IPS DF 6.9 (cell line): ENCODE data around the gene C18orf32.
A peak's percentile ranks its signal among the peaks of the same experiment; 100 is the strongest.
"Not testable (repeated sequence)": the region's sequence is repeated elsewhere in the genome, so short reads cannot be mapped to it uniquely, and the experiment has no call there.

Source experiments
- DNase-seq: peaks from one replicate; pipeline ENCODE4 v3.0.0-alpha.2; 2013; ENCODE audit warnings: low read depth, low spot score
- H3K27ac ChIP-seq: one replicate; pipeline ENCODE4 v1.5.1; 2013; ENCODE audit warnings: low read length, control low read depth
- H3K27me3 ChIP-seq: 2 replicates; pipeline ENCODE4 v1.6.1; 2013; ENCODE audit warnings: mild to moderate bottlenecking, low read length; ENCODE audit not compliant: control insufficient read depth, insufficient read depth
- H3K36me3 ChIP-seq: 2 replicates; pipeline ENCODE4 v1.6.1; 2013; ENCODE audit warnings: low read length; ENCODE audit not compliant: control insufficient read depth, insufficient read depth
- H3K4me1 ChIP-seq: 2 replicates; pipeline ENCODE4 v1.6.1; 2013; ENCODE audit warnings: low read length; ENCODE audit not compliant: control insufficient read depth, insufficient read depth
- H3K4me3 ChIP-seq: 2 replicates; pipeline ENCODE4 v1.5.1; 2013; ENCODE audit warnings: mild to moderate bottlenecking, low read length
- H3K9me3 ChIP-seq: 2 replicates; pipeline ENCODE4 v1.6.1; 2013; ENCODE audit warnings: low read length, inconsistent platforms; ENCODE audit not compliant: control insufficient read depth, insufficient read depth
- WGBS: extraction: QIAGEN DNeasy Blood & Tissue Kit; methylation state at CpG from one replicate; pipeline ENCODE4 v1.1.7; 2013; ENCODE audit warnings: mixed read lengths, missing lambda C conversion rate; ENCODE audit not compliant: insufficient read length, insufficient coverage; 5-methylcytosine and 5-hydroxymethylcytosine counted together

The C18orf32 gene

DNA sequence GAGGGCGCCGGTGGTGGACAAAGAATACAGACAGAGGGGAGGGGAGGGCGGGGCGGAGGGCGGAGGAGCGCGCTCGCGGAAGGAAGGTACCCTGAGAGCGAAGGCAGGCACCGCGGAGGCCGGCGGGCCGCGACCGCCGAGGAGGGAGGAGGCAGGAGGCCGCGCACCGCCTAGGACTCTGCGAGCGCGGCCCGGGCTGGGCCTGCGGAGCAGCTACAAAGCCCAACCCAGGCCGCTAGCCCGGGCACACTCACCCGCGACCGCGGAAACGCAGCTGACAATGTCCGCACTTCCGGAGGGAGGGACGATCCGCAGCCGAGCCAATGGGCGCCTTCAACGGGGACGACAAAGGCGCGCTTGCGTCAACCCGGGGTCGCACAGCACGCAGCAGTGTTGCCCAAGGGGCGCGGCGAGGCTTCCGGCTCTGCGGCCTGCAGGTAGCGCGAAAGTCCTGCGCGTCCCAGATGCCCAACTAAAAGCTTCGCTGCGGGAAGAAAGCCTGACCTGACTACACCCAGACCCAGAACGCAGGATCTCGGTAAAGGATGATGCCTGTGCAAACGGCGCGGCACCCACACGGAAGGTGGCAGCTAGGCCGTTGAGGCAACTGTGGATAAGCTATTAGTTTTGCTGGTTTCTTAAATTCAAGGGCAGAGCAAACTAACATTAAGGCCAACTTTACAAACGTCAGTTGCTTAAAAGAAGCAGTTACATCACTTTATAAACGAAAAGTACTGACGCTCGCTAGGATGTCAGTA lies at the start of gene C18orf32:
Gene C18orf32, minus strand, starts transcription at position 282 of the 758 bp plus-strand sequence. CDS start 3,486 bp downstream, outside the sequence.
- DNase-seq, result peak; percentile 95
- Histone ChIP-seq H3K27ac (no peak within 1 kb of the TSS), H3K4me1 (no peaks in the 10 kb centered on the region), H3K9me3 (no peaks in the 10 kb centered on the region), H3K27me3 (no peaks in the 10 kb centered on the region), H3K36me3 (peaks cover 10% of the 10 kb centered on the region; the same call in 1 of the 2 replicates), H3K4me3 (peak within 1 kb of the TSS; percentile 84)
- no CpG with 5 or more reads among the region's 69 CpGs for WGBS

DNA sequence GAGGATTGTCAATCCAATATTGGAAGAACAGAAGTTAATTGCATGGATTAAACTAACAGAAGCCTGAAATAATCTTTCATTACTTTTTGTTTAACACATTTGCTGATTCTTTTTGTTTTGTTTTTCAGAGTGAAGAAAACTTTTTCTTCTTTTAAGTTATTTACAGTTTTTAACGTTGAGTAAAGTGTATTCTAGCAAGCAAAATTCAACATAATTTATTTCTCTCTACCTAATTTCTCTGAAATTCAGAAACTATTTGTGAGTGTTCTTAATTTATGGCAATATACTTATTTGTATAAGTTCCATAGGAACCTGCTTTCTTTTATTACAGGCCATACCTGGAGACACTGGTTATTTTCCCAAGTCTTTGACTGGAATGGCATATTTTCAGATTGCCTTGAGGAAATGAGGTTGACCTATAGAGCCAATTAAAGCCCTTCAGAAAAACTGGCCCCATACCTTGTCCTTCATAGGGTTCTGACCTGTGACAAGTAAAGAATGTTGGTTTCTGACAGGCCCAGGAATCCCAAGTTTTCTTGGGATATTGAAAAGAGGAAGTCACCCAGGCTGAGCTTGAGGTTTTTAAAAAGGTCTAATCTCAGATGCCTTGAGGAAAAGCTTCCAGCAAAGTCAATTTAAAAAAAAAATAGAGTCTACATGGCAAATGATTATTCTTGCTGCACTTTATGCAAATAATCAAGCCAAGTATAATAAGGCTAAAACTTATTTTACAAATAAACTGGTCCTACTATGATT lies 48.0 kb upstream of the C18orf32 start:
- no peaks in the 10 kb centered on the region for H3K36me3 ChIP-seq
- H3K4me1 ChIP-seq, result no peaks in the 10 kb centered on the region
- H3K27ac ChIP-seq, result no peak overlapping the region
- no CpG with 5 or more reads among the region's 1 CpG for WGBS
- no peak for DNase-seq
- H3K27me3 ChIP-seq, result no peaks in the 10 kb centered on the region
- H3K4me3 ChIP-seq, result no peak overlapping the region
- no peaks in the 10 kb centered on the region for H3K9me3 ChIP-seq

DNA sequence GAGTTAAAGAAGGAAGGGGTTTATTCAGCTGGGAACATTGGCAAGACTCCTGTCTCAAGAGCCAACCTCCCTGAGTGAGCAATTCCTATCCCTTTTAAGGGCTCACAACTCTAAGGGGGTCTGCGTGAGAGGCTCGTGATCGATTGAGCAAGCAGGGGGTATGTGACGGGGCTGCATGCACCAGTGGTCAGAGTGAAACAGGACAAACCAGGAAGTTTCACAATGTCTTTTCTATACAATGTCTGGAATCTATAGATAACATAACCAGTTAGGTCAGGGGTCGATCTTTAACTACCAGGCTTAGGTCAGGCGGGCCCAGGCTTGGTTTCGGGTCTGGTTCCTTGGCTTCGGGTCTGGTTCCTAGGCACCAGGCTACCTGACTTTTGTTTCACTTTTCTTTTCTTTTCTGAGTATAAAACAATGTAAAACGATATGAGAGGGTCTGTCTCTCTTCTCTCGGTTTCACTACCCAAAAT lies 44.7 kb upstream of the C18orf32 start:
- Histone ChIP-seq H3K27me3 (no peaks in the 10 kb centered on the region), H3K27ac (no peak overlapping the region), H3K4me1 (no peaks in the 10 kb centered on the region), H3K9me3 (no peaks in the 10 kb centered on the region), H3K36me3 (no peaks in the 10 kb centered on the region), H3K4me3 (no peak overlapping the region)
- no CpG with 5 or more reads among the region's 10 CpGs for WGBS
- no peak for DNase-seq

DNA sequence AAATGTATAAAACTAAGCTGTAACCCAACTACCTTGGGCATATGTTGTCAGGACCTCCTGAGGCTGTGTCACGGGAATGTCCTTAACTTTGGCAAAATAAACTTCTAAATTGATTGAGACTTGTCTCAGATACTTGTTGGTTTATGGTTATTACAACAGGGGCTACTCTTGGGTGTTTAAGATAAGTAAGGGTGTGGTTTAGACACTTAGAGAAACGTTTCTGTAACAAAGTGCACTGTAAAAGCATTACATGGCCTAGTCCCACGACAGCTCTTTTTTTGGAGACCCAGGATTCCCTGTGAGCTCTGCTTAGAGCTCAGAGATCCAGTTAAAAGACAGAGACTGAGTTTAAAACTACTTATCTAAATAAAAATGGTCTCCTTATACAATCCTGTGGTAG lies 42.6 kb upstream of the C18orf32 start:
- H3K27ac ChIP-seq, result no peak overlapping the region
- no peaks in the 10 kb centered on the region for H3K36me3 ChIP-seq
- no CpG with 5 or more reads among the region's 3 CpGs for WGBS
- no peaks in the 10 kb centered on the region for H3K27me3 ChIP-seq
- H3K4me3 ChIP-seq, result no peak overlapping the region
- no peaks in the 10 kb centered on the region for H3K4me1 ChIP-seq
- H3K9me3 ChIP-seq, result no peaks in the 10 kb centered on the region
- DNase-seq, result no peak

DNA sequence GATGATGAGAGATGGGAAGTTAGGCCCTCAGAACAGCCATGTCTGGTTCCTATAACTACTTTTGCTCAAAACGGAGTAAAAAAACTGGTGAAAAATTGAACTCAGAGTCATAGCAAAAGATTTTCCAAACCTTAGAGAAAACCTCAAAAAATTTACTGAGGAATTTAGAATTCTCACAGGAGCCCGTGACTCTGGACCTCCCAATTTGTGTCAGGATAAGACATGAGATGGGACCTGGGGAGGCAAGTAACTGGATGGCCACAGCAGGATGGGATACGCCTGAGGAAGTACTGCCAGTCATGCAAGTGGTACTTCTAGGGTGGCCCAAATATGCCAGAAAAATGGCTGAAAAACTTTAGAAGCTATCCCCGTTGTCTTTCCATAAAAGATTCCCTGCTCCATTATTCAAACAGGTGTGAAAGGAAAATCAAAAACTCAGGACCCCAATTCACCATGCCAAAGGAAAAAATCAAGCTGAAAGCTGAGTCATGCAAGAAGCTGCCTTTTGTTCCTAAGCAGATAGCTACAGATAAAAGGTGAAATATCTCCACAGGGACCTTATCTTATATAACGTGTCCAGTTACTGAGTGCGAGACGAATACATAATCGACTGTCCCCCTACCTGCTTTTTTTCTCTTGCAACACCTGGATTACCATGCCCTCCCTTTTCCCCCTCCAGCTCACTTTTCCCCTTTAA lies 40.7 kb upstream of the C18orf32 start:
- Histone ChIP-seq H3K27ac (no peak overlapping the region), H3K4me3 (no peak overlapping the region), H3K4me1 (no peaks in the 10 kb centered on the region), H3K36me3 (no peaks in the 10 kb centered on the region), H3K27me3 (no peaks in the 10 kb centered on the region), H3K9me3 (no peaks in the 10 kb centered on the region)
- DNase-seq, result no peak
- no CpG with 5 or more reads among the region's 8 CpGs for WGBS

DNA sequence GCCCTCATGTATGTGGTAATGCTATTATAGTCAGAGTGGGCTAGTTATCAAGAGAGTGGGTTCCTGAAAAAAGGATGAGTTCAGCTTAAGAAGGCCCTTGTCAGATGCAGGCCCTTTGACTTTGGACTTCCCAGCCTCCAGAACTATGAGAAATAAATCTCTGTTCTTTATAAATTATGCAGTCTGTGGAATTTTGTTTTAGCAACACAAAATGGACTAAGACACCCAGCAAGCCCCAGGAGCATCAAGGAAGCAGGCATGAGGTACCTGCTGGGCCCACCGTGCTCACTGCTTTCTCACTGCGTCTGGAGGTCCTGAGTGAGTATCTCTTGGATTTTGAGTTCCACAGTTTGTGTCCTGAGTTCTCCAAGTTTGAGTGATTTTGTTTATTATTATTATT lies 38.9 kb upstream of the C18orf32 start:
- Histone ChIP-seq H3K9me3 (no peaks in the 10 kb centered on the region), H3K27ac (no peak overlapping the region), H3K4me1 (no peaks in the 10 kb centered on the region), H3K36me3 (no peaks in the 10 kb centered on the region), H3K4me3 (no peak overlapping the region), H3K27me3 (no peaks in the 10 kb centered on the region)
- no peak for DNase-seq
- no CpG with 5 or more reads among the region's 2 CpGs for WGBS

DNA sequence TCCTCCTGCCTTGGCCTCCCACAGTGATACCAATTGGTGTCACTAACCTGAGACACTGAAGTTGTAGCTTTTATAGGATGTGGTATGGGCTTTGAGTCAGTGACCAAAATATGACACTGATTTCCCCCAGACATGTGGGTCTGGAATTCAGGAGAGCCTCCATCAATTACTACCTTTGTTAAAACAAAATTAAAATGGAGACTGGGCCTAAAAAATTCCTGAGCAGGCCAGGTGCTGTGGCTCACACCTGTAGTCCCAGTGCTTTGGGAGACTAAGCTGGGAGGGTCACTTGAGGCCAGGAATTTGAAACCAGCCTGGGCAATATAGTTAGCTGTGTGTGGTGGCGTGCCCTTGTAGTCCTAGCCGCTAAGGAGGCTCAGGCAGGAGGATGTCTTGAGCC lies 37.9 kb upstream of the C18orf32 start:
- H3K27me3 ChIP-seq, result no peaks in the 10 kb centered on the region
- no peak overlapping the region for H3K27ac ChIP-seq
- H3K36me3 ChIP-seq, result no peaks in the 10 kb centered on the region
- H3K4me3 ChIP-seq, result no peak overlapping the region
- no CpG with 5 or more reads among the region's 2 CpGs for WGBS
- no peaks in the 10 kb centered on the region for H3K4me1 ChIP-seq
- no peaks in the 10 kb centered on the region for H3K9me3 ChIP-seq
- no peak for DNase-seq

DNA sequence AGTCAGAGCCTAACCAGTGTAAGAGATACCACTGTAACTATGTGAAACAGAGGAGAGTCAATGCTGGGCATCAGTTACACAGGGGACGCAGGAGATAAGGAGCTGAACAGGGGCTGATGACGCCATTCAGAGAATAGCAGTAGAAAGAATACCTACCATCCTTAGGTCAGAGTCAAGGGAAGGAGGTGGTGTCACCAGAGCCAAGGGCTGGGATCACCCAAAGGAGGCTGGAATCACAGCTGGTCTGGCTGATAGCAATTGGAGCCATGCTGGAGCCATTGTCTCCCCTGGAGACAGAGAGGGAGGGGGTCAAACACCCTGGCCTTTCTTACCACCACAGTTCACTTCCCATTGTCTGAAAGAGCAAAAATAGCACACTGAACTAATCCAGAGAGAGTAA lies 37.3 kb upstream of the C18orf32 start:
- Histone ChIP-seq H3K4me1 (peaks cover 3% of the 10 kb centered on the region; the same call in 1 of the 2 replicates), H3K9me3 (no peaks in the 10 kb centered on the region), H3K27me3 (no peaks in the 10 kb centered on the region), H3K27ac (no peak overlapping the region), H3K4me3 (no peak overlapping the region), H3K36me3 (no peaks in the 10 kb centered on the region)
- DNase-seq, result no peak
- no CpG with 5 or more reads among the region's 2 CpGs for WGBS

DNA sequence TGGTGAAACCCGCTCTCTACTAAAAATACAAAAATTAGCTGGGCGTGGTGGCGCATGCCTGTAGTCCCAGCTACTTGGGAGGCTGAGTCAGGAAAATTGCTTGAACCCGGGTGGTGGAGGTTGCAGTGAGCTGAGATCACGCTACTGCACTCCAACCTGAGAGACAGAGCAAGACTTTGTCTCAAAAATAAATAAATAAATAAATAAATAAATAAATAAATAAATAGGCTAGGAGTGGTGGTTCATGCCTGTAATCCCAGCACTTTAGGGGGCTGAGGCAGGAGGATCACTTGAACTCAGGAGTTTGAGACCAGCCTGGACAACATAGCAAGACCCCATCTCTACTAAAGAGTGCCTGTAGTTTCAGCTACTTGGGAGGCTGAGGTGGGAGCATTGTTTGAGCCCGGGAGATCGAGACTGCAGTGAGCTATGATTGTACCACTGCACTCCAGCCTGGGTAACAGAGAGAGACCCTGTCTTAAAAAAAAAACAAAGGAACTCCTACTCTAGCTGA lies 36.6 kb upstream of the C18orf32 start:
- not testable (repeated sequence) for H3K4me1 ChIP-seq, H3K27me3 ChIP-seq, DNase-seq, H3K4me3 ChIP-seq, H3K9me3 ChIP-seq, H3K27ac ChIP-seq, H3K36me3 ChIP-seq
- WGBS, result no CpG with 5 or more reads among the region's 7 CpGs

DNA sequence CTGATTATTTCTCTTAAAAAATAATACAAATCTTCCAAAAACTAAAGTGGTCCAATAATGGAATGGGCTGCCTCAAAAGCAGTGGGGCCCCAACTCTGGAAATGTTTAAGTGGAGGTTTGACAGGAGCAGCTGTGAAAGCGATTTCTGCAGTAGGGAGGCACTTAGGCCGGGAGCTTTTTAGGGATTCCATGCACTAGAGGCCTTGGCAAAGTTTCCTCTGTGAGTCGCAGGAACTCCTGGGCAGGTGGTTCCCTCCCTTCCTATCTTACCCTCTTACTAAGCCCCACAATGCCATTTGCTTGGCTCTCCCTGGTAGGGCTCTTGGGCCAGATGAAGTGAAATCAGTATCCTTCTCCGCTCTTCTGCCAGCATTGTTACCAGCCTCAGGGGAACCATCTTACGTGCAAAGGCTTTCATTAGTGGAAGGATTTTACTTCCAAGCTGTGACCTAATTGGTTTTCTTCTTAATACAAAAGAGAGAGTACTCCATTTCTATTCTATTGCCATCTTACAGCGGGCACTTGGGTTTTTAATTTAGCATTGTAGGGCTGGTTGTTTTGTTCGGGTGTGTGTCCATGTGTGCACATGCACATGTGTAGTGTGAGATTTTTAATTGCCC lies 34.3 kb upstream of the C18orf32 start:
- WGBS, result no CpG with 5 or more reads among the region's 7 CpGs
- Histone ChIP-seq H3K4me1 (peaks cover 5% of the 10 kb centered on the region; the same call in 1 of the 2 replicates), H3K9me3 (no peaks in the 10 kb centered on the region), H3K36me3 (no peaks in the 10 kb centered on the region), H3K27me3 (no peaks in the 10 kb centered on the region), H3K27ac (no peak overlapping the region), H3K4me3 (no peak overlapping the region)
- DNase-seq, result no peak
